GM12878 (cell line): ENCODE measurements around the gene IVD. TPM values are rescaled to one million over a fixed set of nuclear protein-coding genes. Genes with fewer than 3 reads are reported as not detected.

ENCODE experiments used
- ATAC-seq: fragments of 200-7000 bp; cut with Tn5 transposase; 3 replicates; pipeline ENCODE4 v1.9.1; 2020; ENCODE audit warnings: mild to moderate bottlenecking, moderate library complexity
- BruUV-seq: library from RNA; stranded (reverse); fragments of 400-500 nt; replicated peaks from 2 replicates; lab custom pipeline; 2021; lab: Mats Ljungman, UMichigan
- CTCF ChIA-PET: fragments of 300-600 bp; sonication (Branson Sonifier 250); formaldehyde crosslinking; extraction: SDS; loops from one replicate; lab custom pipeline; 2021; ENCODE audit warnings: inconsistent platforms; lab: Yijun Ruan, JAX
- POLR2A ChIA-PET: fragments of 350-600 bp; formaldehyde crosslinking; extraction: SDS; loops from one replicate; lab custom pipeline; 2021; ENCODE audit warnings: inconsistent platforms; lab: Charles Lee
- RAD21 ChIA-PET: fragments of 300-600 bp; sonication (Branson Sonifier 250); formaldehyde crosslinking; loops from one replicate; lab custom pipeline; 2023; ENCODE audit warnings: antibody characterized with exemption; ENCODE audit not compliant: unreplicated experiment; lab: Charles Lee
- SMC1A ChIA-PET: fragments of 300-600 bp; sonication (Branson Sonifier 250); formaldehyde crosslinking; loops from one replicate; lab custom pipeline; 2023; ENCODE audit not compliant: unreplicated experiment, uncharacterized antibody; lab: Charles Lee
- DNase-seq: peaks from one replicate; pipeline ENCODE4 v3.0.0-alpha.2; 2011; ENCODE audit warnings: low read depth, low spot score
- FAIRE-seq: peaks from 3 replicates; lab custom pipeline; 2011; peaks lifted over from hg19 to GRCh38; lab: Jason Lieb, UNC
- H2AFZ ChIP-seq: 2 replicates; pipeline ENCODE4 v1.6.0; 2011; ENCODE audit warnings: low read depth, low read length, control low read depth; ENCODE audit not compliant: control insufficient read depth
- H3K27ac ChIP-seq: 2 replicates; pipeline ENCODE4 v1.5.1; 2011; ENCODE audit warnings: control low read depth; ENCODE audit not compliant: control insufficient read depth, insufficient read depth
- H3K27me3 ChIP-seq, 2 experiments: replicated peaks in 1 of 2; 2 replicates each; pipeline versions ENCODE4 v1.6.0 to v1.6.1; 2011; ENCODE audit warnings: low read length in 1 of 2; ENCODE audit not compliant: control insufficient read depth in 2 of 2, insufficient read depth in 2 of 2
- H3K36me3 ChIP-seq, 2 experiments: 2 replicates each; pipeline ENCODE4 v1.5.1; 2011; ENCODE audit warnings: low read length in 1 of 2; ENCODE audit not compliant: control insufficient read depth in 2 of 2, insufficient read depth in 2 of 2
- H3K4me1 ChIP-seq: 2 replicates; pipeline ENCODE4 v1.6.1; 2011; ENCODE audit warnings: mild to moderate bottlenecking, low read length, moderate library complexity, mixed read lengths; ENCODE audit not compliant: control insufficient read depth, insufficient read depth
- H3K4me2 ChIP-seq: 2 replicates; pipeline ENCODE4 v1.6.0; 2011; ENCODE audit warnings: control low read depth; ENCODE audit not compliant: control insufficient read depth, insufficient read depth
- H3K4me3 ChIP-seq: fragments of 200-600 bp; sonication (generic); 2 replicates; pipeline ENCODE4 v1.5.1; 2016
- H3K79me2 ChIP-seq: 2 replicates; pipeline ENCODE4 v1.6.0; 2011; ENCODE audit warnings: low read length; ENCODE audit not compliant: control insufficient read depth, insufficient read depth
- H3K9ac ChIP-seq: 2 replicates; pipeline ENCODE4 v1.8.0; 2011; ENCODE audit warnings: low read length, control low read depth, mixed read lengths; ENCODE audit not compliant: control insufficient read depth, insufficient read depth
- H3K9me3 ChIP-seq: replicated peaks from 3 replicates; pipeline ENCODE4 v1.5.1; 2011; ENCODE audit warnings: mild to moderate bottlenecking, low read length; ENCODE audit not compliant: control insufficient read depth, insufficient read depth
- H4K20me1 ChIP-seq: 2 replicates; pipeline ENCODE4 v1.6.0; 2011; ENCODE audit not compliant: control insufficient read depth, insufficient read depth
- BCLAF1 ChIP-seq: fragments of 450-650 bp; IDR thresholded peaks from 2 replicates; pipeline ENCODE4 v1.6.1; 2017; ENCODE audit warnings: antibody characterized with exemption, mild to moderate bottlenecking, moderate library complexity
- MTA3 ChIP-seq: IDR thresholded peaks from 2 replicates; pipeline ENCODE4 v1.6.1; 2012; ENCODE audit warnings: low read length, inconsistent platforms, borderline replicate concordance
- SKIL ChIP-seq: fragments of 450-650 bp; IDR thresholded peaks from 2 replicates; pipeline ENCODE4 v1.6.1; 2017; ENCODE audit warnings: mild to moderate bottlenecking, low read depth, inconsistent platforms; ENCODE audit not compliant: poor library complexity, severe bottlenecking
- SMARCA5 ChIP-seq: fragments of 450-650 bp; IDR thresholded peaks from 2 replicates; pipeline ENCODE4 v1.6.1; 2017; ENCODE audit warnings: mild to moderate bottlenecking
- TARDBP ChIP-seq: IDR thresholded peaks from 2 replicates; pipeline ENCODE4 v1.6.1; 2016; ENCODE audit warnings: borderline replicate concordance
- TCF12 ChIP-seq: IDR thresholded peaks from 2 replicates; pipeline ENCODE4 v1.6.1; 2011; ENCODE audit warnings: low read depth, mild to moderate bottlenecking, low read length
- WRNIP1 ChIP-seq: IDR thresholded peaks from 2 replicates; pipeline ENCODE4 v1.6.1; 2011; ENCODE audit warnings: low read depth, low read length, improper control_type of control experiment, borderline replicate concordance
- ZBTB33 ChIP-seq: fragments of 450-650 bp; IDR thresholded peaks from 2 replicates; pipeline ENCODE4 v1.6.1; 2017; ENCODE audit warnings: mild to moderate bottlenecking
- ZNF217 ChIP-seq: fragments of 450-650 bp; IDR thresholded peaks from 2 replicates; pipeline ENCODE4 v1.6.1; 2017; ENCODE audit warnings: antibody characterized with exemption, mild to moderate bottlenecking
- ZZZ3 ChIP-seq: IDR thresholded peaks from 2 replicates; pipeline ENCODE4 v1.6.1; 2011; ENCODE audit warnings: low read depth; ENCODE audit not compliant: control insufficient read depth, insufficient read length
- WGBS: methylation state at CpG from one replicate; pipeline ENCODE4 v1.1.6; 2016; ENCODE audit warnings: low lambda C conversion rate; ENCODE audit not compliant: insufficient replicate concordance, insufficient coverage; ENCODE audit errors: missing lambda C conversion rate; 5-methylcytosine and 5-hydroxymethylcytosine counted together
- in situ Hi-C: fragments of 300-500 bp; cut with MboI; formaldehyde crosslinking; loops from 9 replicates; pipeline ENCODE4 v1.14.3; 2018; ENCODE audit warnings: mixed read lengths
- intact Hi-C: fragments of 100-400 bp; cut with micrococcal nuclease; formaldehyde crosslinking; loops from one replicate; pipeline ENCODE4 v1.14.2; 2022; ENCODE audit not compliant: unreplicated experiment
- polyA plus RNA-seq, 11 experiments: library from polyadenylated mRNA; depleted of rRNA in 4 of 11; unstranded in 6 of 11; stranded (reverse) in 5 of 11; fragments of >200 nt; fragmentation: Nextera tagmentation in 4 of 11; fragmentation: Illumina TruSeq in 1 of 11; extraction: Ambion mirVana in 4 of 11; extraction: Trizol in 1 of 11; gene quantifications; 1 replicate in 1 of 11; 2 replicates in 10 of 11; pipeline versions ENCODE4 v1.2.1 to v1.2.3, GENCODE V29; 2011 to 2016; ENCODE audit warnings: inconsistent platforms in 2 of 11, missing spikeins in 2 of 11, low read depth in 1 of 11
- total RNA-seq, 4 experiments: library from RNA; depleted of rRNA in 3 of 4; stranded (reverse); fragments of >200 nt in 3 of 4; fragmentation: Illumina TruSeq in 1 of 4; extraction: Trizol in 1 of 4; gene quantifications; 2 replicates each; pipeline versions ENCODE4 v1.2.1 to v1.2.3, GENCODE V29; 2013 to 2021
- TF ChIP-seq, protein P1 (sequence below): fragments of 450-650 bp; IDR thresholded peaks from 2 replicates; pipeline ENCODE4 v1.6.1; 2016; ENCODE audit warnings: mild to moderate bottlenecking
- TF ChIP-seq, protein P2 (sequence below): fragments of 450-650 bp; IDR thresholded peaks from 2 replicates; pipeline ENCODE4 v1.6.1; 2018; ENCODE audit warnings: borderline replicate concordance, mild to moderate bottlenecking; ENCODE audit not compliant: partially characterized antibody

Gene IVD
- total and polyA plus RNA-seq, 10 of the 15 experiments (the other 5 are each of a cell fraction or from before 2014, with no cell fraction given), result 5.3 to 59.8 (median 45.7) TPM

- ChIA-PET RAD21 (no interaction called here), SMC1A (no interaction called here), POLR2A (no interaction called here), CTCF (interaction anchor here (0.9 kb wide), 1 partner anchor 61 kb away, joined by 3 read pairs; no protein-coding TSS in a partner anchor)
- FAIRE-seq (no peak), ATAC-seq (no peak), DNase-seq (no peak)
- Histone ChIP-seq H3K79me2 (no peaks in the 10 kb centered on the region; the same call in 1 of the 2 replicates), H3K4me1 (peaks cover 14% of the 10 kb centered on the region), H3K9me3 (no peaks in the 10 kb centered on the region), H3K9ac (no peak overlapping the region), H3K27me3 (peaks cover 16 to 36% of the 10 kb centered on the region in 2 experiments), H3K4me2 (peak overlapping the region; percentile 32; the same call in 1 of the 2 replicates), H3K27ac (no peak overlapping the region), H3K4me3 (no peak overlapping the region), H2AFZ (no peak overlapping the region), H3K36me3 (no peaks in the 10 kb centered on the region), H4K20me1 (no peaks in the 10 kb centered on the region)
- in situ Hi-C loops, result no loop called here
- 9% methylated on average over 21 of the region's 39 CpGs for WGBS
- intact Hi-C loops, result no loop called here
- no TSS peak for BruUV-seq
- TF ChIP-seq MTA3, result no peak
- TF ChIP-seq BCLAF1, result no peak
- no peak for TF ChIP-seq ZZZ3
- TF ChIP-seq TARDBP, result no peak
- TF ChIP-seq, protein P1, sequence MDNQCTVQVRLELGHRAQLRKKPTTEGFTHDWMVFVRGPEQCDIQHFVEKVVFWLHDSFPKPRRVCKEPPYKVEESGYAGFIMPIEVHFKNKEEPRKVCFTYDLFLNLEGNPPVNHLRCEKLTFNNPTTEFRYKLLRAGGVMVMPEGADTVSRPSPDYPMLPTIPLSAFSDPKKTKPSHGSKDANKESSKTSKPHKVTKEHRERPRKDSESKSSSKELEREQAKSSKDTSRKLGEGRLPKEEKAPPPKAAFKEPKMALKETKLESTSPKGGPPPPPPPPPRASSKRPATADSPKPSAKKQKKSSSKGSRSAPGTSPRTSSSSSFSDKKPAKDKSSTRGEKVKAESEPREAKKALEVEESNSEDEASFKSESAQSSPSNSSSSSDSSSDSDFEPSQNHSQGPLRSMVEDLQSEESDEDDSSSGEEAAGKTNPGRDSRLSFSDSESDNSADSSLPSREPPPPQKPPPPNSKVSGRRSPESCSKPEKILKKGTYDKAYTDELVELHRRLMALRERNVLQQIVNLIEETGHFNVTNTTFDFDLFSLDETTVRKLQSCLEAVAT, result no peak
- TF ChIP-seq TCF12, result no peak
- TF ChIP-seq WRNIP1, result no peak
- TF ChIP-seq SMARCA5, result no peak
- no peak for TF ChIP-seq ZNF217
- TF ChIP-seq, protein P2, sequence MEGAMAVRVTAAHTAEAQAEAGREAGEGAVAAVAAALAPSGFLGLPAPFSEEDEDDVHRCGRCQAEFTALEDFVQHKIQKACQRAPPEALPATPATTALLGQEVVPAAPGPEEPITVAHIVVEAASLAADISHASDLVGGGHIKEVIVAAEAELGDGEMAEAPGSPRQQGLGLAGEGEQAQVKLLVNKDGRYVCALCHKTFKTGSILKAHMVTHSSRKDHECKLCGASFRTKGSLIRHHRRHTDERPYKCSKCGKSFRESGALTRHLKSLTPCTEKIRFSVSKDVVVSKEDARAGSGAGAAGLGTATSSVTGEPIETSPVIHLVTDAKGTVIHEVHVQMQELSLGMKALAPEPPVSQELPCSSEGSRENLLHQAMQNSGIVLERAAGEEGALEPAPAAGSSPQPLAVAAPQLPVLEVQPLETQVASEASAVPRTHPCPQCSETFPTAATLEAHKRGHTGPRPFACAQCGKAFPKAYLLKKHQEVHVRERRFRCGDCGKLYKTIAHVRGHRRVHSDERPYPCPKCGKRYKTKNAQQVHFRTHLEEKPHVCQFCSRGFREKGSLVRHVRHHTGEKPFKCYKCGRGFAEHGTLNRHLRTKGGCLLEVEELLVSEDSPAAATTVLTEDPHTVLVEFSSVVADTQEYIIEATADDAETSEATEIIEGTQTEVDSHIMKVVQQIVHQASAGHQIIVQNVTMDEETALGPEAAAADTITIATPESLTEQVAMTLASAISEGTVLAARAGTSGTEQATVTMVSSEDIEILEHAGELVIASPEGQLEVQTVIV, result no peak
- TF ChIP-seq ZBTB33, result no peak
- TF ChIP-seq SKIL, result no peak
These were observed 30.7 kb downstream of the IVD start for GRCh38 chr15:40436116-40436891.
